ENCODE measurements around the gene DENND1A.

Gene DENND1A

DNA sequence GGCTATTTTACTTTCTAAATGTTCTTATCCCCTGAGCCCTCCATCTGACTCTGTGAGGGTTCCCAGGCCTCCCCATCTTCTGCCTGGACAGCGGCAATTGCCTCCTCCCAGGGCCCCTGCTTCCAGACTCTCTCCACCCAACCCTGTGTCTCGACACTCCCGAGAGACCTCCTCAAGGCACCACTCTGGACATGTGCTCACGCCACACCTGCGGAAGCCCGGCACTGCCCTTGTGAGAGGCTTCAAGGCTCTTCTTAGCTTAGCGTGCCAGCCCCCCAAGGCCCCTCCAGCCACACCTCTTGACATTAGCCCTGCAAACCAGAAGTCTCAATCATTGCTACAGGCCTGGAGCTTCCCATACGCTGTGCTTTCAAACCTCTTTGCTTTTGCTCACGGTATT lies 449.8 kb downstream of the DENND1A start:
- no peaks in the 10 kb centered on the region for H3K9me3 ChIP-seq (ENCODE audit: control insufficient read depth, low read length)
- 85 to 86% methylated on average over 9 of the region's 9 CpGs for WGBS, 2 experiments
- H3K4me3 ChIP-seq (ENCODE audit: insufficient read depth, low read depth, low read length): no peak overlapping the region
- no peaks in the 10 kb centered on the region for H3K36me3 ChIP-seq (ENCODE audit: control insufficient read depth, insufficient read depth, low read length)
- H3K27ac ChIP-seq (ENCODE audit: insufficient read depth, low read depth, low read length, poor library complexity, severe bottlenecking): no peak overlapping the region
- no peaks in the 10 kb centered on the region for H3K27me3 ChIP-seq (ENCODE audit: control insufficient read depth, insufficient read depth, low read length, poor library complexity, severe bottlenecking)
- H3K4me1 ChIP-seq (ENCODE audit: control insufficient read depth, insufficient read depth, low read length): peaks cover 9% of the 10 kb centered on the region

DNA sequence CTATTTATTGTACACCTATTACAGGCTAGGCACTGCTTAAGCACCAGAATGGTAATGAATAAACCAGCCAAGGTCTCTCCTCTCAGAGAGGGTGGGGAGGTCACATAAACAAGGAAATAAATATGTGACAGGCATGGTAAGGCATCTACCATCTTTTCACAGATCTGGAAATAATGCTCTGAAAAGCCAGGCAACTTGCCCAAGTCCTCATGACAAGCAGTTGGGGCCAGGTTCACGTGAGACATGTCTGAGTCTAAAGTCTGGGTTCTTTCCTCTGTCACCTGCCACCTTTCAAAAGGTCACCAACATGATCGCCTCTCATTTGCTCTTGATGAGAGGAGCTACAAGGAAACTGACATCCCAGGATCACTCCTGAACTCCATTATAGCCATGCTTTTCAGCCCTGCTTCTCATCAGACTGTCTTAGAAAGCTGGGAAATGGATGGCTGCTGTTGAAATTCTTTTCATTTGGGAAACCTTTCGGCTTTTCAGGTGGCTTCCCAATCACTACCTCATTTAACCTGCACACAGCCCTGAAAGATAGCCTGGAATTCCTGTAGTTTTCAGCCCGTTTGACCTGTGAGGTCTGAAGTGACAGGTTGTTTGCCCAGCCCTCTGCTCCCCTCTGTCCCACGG lies 450.8 kb downstream of the DENND1A start:
- no peaks in the 10 kb centered on the region for H3K9me3 ChIP-seq (ENCODE audit: control insufficient read depth, low read length)
- peaks cover 9% of the 10 kb centered on the region for H3K4me1 ChIP-seq (ENCODE audit: control insufficient read depth, insufficient read depth, low read length)
- H3K4me3 ChIP-seq (ENCODE audit: insufficient read depth, low read depth, low read length): no peak overlapping the region
- no peaks in the 10 kb centered on the region for H3K27me3 ChIP-seq (ENCODE audit: control insufficient read depth, insufficient read depth, low read length, poor library complexity, severe bottlenecking)
- WGBS, 2 experiments: 86% methylated on average over 5 of the region's 5 CpGs
- no peak overlapping the region for H3K27ac ChIP-seq (ENCODE audit: insufficient read depth, low read depth, low read length, poor library complexity, severe bottlenecking)
- H3K36me3 ChIP-seq (ENCODE audit: control insufficient read depth, insufficient read depth, low read length): no peaks in the 10 kb centered on the region

DNA sequence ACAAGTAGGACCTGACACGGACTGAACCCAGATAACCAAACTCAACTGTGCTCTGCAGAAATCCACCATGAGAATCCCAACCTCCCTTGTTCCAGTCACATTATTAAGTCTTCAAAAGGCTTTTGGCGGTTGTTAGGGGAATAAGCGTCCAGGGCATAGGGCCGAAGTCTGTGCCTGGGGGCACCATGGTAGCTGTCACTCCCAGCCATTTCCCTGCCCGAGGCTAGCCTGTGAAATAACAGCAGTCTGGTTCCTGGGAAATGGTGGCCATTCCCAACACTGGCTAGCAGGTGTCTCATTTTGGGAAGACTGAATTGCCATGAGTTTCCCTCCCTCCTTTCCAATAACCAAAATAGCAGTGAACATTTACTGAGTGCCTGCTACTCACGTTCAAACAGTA lies 451.8 kb downstream of the DENND1A start:
- peaks cover 14% of the 10 kb centered on the region for H3K4me1 ChIP-seq (ENCODE audit: control insufficient read depth, insufficient read depth, low read length)
- WGBS, 2 experiments: 94 to 96% methylated on average over 6 of the region's 6 CpGs

DNA sequence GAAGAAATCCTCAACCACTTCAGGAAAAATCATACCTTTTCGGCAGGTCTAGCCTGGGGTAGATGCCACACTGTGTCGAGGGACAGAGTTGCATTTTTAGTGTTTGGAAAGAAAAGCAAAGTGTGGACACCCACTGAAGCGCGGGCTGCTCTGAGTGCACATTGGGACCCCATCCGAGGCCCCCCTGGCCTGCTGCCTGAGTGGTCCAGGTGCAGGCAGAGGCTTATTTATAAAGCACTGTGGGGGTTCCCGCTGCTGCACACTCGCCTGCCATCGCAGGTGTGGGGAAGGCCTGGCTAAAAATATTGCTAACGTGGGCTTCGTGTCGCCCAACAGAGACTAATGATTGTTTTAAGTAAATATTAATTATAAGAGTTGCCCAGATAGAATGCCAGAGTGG lies 454.5 kb downstream of the DENND1A start:
- H3K36me3 ChIP-seq (ENCODE audit: control insufficient read depth, insufficient read depth, low read length): no peaks in the 10 kb centered on the region
- H3K9me3 ChIP-seq (ENCODE audit: control insufficient read depth, low read length): no peaks in the 10 kb centered on the region
- WGBS, 2 experiments: 95% methylated on average over 11 of the region's 11 CpGs
- H3K4me1 ChIP-seq (ENCODE audit: control insufficient read depth, insufficient read depth, low read length): peaks cover 21% of the 10 kb centered on the region
- H3K27me3 ChIP-seq (ENCODE audit: control insufficient read depth, insufficient read depth, low read length, poor library complexity, severe bottlenecking): no peaks in the 10 kb centered on the region
- H3K27ac ChIP-seq (ENCODE audit: insufficient read depth, low read depth, low read length, poor library complexity, severe bottlenecking): no peak overlapping the region
- no peak overlapping the region for H3K4me3 ChIP-seq (ENCODE audit: insufficient read depth, low read depth, low read length)

More for the DNA sequence above, 451.8 kb downstream of the DENND1A start:
- no peaks in the 10 kb centered on the region for H3K36me3 ChIP-seq (ENCODE audit: control insufficient read depth, insufficient read depth, low read length)
- no peaks in the 10 kb centered on the region for H3K27me3 ChIP-seq (ENCODE audit: control insufficient read depth, insufficient read depth, low read length, poor library complexity, severe bottlenecking)
- no peak overlapping the region for H3K27ac ChIP-seq (ENCODE audit: insufficient read depth, low read depth, low read length, poor library complexity, severe bottlenecking)
- H3K9me3 ChIP-seq (ENCODE audit: control insufficient read depth, low read length): no peaks in the 10 kb centered on the region
- H3K4me3 ChIP-seq (ENCODE audit: insufficient read depth, low read depth, low read length): no peak overlapping the region

DNA sequence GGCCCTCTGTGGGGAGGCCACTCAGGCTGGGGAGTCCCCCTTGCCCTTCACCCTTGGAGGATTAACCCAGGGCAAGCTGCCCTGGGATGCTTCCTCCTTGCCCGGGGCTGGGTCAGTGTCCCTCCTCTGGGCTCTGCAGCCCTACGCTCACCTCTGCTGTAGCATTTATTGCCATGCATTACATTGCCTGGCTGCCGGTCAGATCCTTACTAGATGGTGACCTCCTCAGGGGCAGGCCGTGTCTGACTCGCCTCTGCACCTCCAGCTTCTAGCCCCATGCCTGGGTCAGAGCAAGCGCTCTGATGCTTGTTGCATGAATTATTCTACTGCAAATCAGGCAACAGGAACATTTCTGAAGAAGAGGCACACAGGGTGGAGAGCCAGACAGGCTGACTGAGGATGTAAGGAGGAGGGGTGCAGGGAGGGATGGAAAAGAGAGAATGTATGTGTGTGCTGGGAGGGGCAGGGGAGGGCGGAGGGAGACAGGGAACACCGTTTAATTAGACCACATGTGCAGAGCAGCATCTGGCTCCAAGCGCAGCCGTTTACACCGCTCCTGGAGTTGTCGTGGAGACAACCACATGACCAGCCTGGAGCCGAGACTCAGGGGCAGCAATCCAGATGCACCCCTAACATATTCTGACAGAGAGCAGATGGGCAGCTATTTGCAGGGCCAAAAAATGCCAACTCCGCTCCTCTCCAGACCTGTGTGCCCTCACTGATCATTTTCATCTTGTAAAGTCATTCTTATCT lies 456.9 kb downstream of the DENND1A start:
- no peaks in the 10 kb centered on the region for H3K27me3 ChIP-seq (ENCODE audit: control insufficient read depth, insufficient read depth, low read length, poor library complexity, severe bottlenecking)
- no peaks in the 10 kb centered on the region for H3K9me3 ChIP-seq (ENCODE audit: control insufficient read depth, low read length)
- WGBS, 2 experiments: 85 to 87% methylated on average over 14 of the region's 14 CpGs

DNA sequence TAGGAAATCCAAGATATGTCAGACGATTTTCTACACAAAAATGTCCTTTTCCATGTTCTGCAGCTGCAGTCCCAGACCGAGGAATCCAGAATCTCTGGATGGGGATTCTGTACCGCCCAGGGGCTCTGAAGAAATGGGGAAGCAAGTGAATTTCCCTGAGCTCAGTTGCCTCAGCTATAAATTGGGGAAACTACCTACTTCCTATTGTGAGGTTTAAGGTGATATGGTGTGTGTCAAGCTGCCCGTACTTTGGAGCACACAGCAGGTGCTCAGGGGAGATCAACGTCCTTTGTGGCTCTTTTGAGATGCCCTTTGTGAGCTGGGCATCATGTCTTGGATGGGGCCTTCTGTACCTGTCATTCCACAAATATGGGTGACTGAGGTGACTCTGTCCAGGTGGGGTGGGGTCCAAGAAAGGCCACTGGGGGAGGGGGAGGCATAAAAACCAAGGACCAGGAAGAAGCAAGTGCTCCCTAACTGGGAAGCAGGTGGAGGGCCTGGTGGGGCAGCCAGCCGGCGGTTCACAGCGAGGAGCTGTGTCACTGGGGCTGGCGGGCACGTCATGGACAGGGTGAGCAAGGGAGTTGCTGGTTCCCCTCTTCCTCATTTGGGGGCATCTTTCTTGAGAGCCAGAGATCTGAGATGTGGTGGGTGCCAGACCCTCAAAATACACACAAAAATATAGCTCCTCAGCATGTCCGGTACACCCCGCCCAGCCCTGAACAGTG lies 457.9 kb downstream of the DENND1A start:
- Histone ChIP-seq H3K27me3 (ENCODE audit: control insufficient read depth, insufficient read depth, low read length, poor library complexity, severe bottlenecking) (no peaks in the 10 kb centered on the region), H3K4me1 (ENCODE audit: control insufficient read depth, insufficient read depth, low read length) (peaks cover 13% of the 10 kb centered on the region), H3K4me3 (ENCODE audit: insufficient read depth, low read depth, low read length) (no peak overlapping the region), H3K9me3 (ENCODE audit: control insufficient read depth, low read length) (no peaks in the 10 kb centered on the region), H3K36me3 (ENCODE audit: control insufficient read depth, insufficient read depth, low read length) (no peaks in the 10 kb centered on the region), H3K27ac (ENCODE audit: insufficient read depth, low read depth, low read length, poor library complexity, severe bottlenecking) (no peak overlapping the region)
- 95 to 96% methylated on average over 12 of the region's 12 CpGs for WGBS, 2 experiments

More for the DNA sequence above, 456.9 kb downstream of the DENND1A start:
- Histone ChIP-seq H3K27ac (ENCODE audit: insufficient read depth, low read depth, low read length, poor library complexity, severe bottlenecking) (no peak overlapping the region), H3K36me3 (ENCODE audit: control insufficient read depth, insufficient read depth, low read length) (no peaks in the 10 kb centered on the region), H3K4me1 (ENCODE audit: control insufficient read depth, insufficient read depth, low read length) (peaks cover 13% of the 10 kb centered on the region), H3K4me3 (ENCODE audit: insufficient read depth, low read depth, low read length) (no peak overlapping the region)

DNA sequence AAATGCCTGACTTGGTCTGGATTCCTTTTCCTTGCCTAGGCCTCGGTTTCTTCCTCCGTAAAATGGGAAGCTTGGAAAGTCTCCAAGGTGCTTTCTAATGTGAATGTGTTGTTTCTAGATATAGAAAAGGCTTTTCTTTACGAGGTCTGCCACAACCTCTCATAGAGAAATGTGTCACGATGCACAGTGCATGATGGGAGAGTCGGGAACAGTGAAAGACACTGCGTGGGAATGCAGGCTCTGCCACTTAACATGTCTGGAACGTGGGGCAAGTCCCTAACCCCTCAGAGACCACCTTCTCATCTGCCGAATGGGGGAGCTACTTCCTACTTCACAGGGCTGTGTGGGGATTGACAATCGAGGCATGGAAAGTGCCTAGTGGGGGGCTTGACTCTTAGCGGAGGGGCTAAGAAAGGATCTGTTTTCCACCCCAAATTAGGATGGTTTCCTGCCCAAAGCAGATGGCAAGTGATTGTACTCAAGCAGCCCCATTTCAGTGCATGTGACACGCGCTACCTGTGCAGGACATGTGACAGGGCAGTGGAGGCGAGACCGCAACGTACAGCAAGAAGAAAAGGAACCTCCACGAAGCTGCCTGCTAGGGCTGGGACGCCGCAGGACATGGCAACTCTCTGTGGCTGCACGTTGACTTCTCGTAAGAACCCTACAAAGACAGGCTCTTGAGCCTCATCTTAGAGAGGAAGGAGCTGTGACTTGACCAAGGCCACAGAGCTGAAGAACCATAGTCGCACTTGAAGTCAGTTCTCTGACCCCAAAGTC lies 458.7 kb downstream of the DENND1A start:
- Histone ChIP-seq H3K4me3 (ENCODE audit: insufficient read depth, low read depth, low read length) (no peak overlapping the region), H3K27ac (ENCODE audit: insufficient read depth, low read depth, low read length, poor library complexity, severe bottlenecking) (no peak overlapping the region), H3K36me3 (ENCODE audit: control insufficient read depth, insufficient read depth, low read length) (no peaks in the 10 kb centered on the region), H3K9me3 (ENCODE audit: control insufficient read depth, low read length) (no peaks in the 10 kb centered on the region), H3K27me3 (ENCODE audit: control insufficient read depth, insufficient read depth, low read length, poor library complexity, severe bottlenecking) (no peaks in the 10 kb centered on the region), H3K4me1 (ENCODE audit: control insufficient read depth, insufficient read depth, low read length) (peaks cover 13% of the 10 kb centered on the region)
- 90 to 92% methylated on average over 21 of the region's 21 CpGs for WGBS, 2 experiments

DNA sequence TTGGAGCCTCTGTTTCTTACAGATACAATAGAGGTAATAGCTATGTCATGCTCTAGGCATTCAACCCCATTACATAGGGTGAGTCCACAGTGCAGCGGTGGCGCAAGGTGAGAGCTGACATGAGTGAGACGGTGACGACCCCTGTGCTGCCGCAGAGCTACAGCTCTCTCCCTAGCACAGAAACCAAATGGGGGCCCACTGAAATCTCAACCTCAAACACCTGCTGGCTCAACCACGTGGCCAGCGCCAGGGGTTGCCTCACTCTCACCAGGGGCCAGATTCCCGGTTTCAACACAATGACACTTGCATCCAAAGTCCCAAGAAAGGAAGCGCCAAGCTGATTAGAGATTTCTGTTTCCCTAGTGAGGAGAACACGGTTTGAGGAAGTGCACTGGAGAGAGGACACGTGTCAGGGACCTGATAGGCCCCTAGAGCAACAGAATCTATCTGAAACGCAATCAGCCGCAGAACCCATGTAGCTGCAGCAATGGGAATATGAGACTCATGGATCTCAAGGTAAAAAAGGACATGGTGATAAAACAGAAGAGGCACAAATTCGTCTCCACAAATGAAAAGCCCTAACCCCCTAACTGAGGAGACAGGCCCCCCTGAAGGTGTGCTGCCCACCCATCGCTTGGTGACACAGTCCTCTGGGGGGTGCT lies 459.7 kb downstream of the DENND1A start:
- H3K4me3 ChIP-seq (ENCODE audit: insufficient read depth, low read depth, low read length): no peak overlapping the region
- H3K9me3 ChIP-seq (ENCODE audit: control insufficient read depth, low read length): no peaks in the 10 kb centered on the region
- no peaks in the 10 kb centered on the region for H3K36me3 ChIP-seq (ENCODE audit: control insufficient read depth, insufficient read depth, low read length)
- peaks cover 13% of the 10 kb centered on the region for H3K4me1 ChIP-seq (ENCODE audit: control insufficient read depth, insufficient read depth, low read length)
- no peak overlapping the region for H3K27ac ChIP-seq (ENCODE audit: insufficient read depth, low read depth, low read length, poor library complexity, severe bottlenecking)
- 80 to 81% methylated on average over 15 of the region's 15 CpGs for WGBS, 2 experiments
- H3K27me3 ChIP-seq (ENCODE audit: control insufficient read depth, insufficient read depth, low read length, poor library complexity, severe bottlenecking): no peaks in the 10 kb centered on the region

DNA sequence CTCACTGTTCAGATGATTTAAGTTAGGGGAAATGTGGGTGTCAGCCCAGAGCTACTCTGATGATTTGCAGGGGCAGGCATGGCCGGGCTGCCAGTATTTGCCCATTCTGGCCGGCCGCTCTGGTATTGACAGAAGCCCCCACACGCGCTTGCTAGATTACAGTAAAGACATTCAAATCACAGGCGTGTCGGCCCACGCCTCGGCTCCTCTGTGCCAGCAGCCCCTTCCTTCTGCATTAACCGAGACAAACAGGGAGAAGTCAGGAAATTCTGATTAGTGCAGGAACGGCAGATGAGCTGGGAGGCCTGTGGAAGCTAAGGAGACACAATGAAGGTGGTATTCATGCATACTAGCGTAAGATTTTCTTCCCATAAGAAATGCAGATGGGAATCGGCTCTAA lies 460.6 kb downstream of the DENND1A start:
- WGBS, 2 experiments: 91 to 95% methylated on average over 13 of the region's 13 CpGs
- H3K4me3 ChIP-seq (ENCODE audit: insufficient read depth, low read depth, low read length): no peak overlapping the region
- no peak overlapping the region for H3K27ac ChIP-seq (ENCODE audit: insufficient read depth, low read depth, low read length, poor library complexity, severe bottlenecking)
- H3K9me3 ChIP-seq (ENCODE audit: control insufficient read depth, low read length): no peaks in the 10 kb centered on the region
- H3K27me3 ChIP-seq (ENCODE audit: control insufficient read depth, insufficient read depth, low read length, poor library complexity, severe bottlenecking): no peaks in the 10 kb centered on the region
- H3K4me1 ChIP-seq (ENCODE audit: control insufficient read depth, insufficient read depth, low read length): peaks cover 13% of the 10 kb centered on the region
- H3K36me3 ChIP-seq (ENCODE audit: control insufficient read depth, insufficient read depth, low read length): no peaks in the 10 kb centered on the region

Measured in ectodermal cell (in vitro differentiated cells).